OCI-LY7 (cell line): Measurements from ENCODE around the gene KDM2A. TPM values are rescaled to one million over a fixed set of nuclear protein-coding genes. Genes with fewer than 3 reads are reported as not detected.
A peak's percentile ranks its signal among the peaks of the same experiment; 100 is the strongest.

Experiments
- BruUV-seq: library from RNA; stranded (reverse); fragments of 400-500 nt; replicated peaks from 2 replicates; lab custom pipeline; 2021; lab: Mats Ljungman, UMichigan
- CTCF ChIA-PET: fragments of 300-600 bp; sonication (Branson Sonifier 250); formaldehyde crosslinking; loops from one replicate; lab custom pipeline; 2022; ENCODE audit warnings: antibody characterized with exemption; ENCODE audit not compliant: unreplicated experiment; lab: Charles Lee
- POLR2A ChIA-PET: fragments of 300-600 bp; sonication (Branson Sonifier 250); formaldehyde crosslinking; loops from one replicate; lab custom pipeline; 2022; ENCODE audit warnings: antibody characterized with exemption; lab: Charles Lee
- DNase-seq: peaks from one replicate; pipeline ENCODE4 v3.0.0-alpha.2; 2015; ENCODE audit warnings: low spot score
- H2AFZ ChIP-seq: fragments of 200-600 bp; sonication (generic), shearing (Covaris generic); 2 replicates; pipeline ENCODE4 v1.6.1; 2014; ENCODE audit warnings: mild to moderate bottlenecking, antibody characterized with exemption, low read length, moderate library complexity
- H3K27ac ChIP-seq: fragments of 200-600 bp; sonication (generic); 2 replicates; pipeline ENCODE4 v1.5.1; 2014; ENCODE audit warnings: mixed run types, low read depth, mild to moderate bottlenecking, moderate library complexity, low read length, inconsistent platforms; ENCODE audit not compliant: poor library complexity, severe bottlenecking
- H3K36me3 ChIP-seq: fragments of 200-600 bp; sonication (generic); 2 replicates; pipeline ENCODE4 v1.6.1; 2014; ENCODE audit warnings: mild to moderate bottlenecking, antibody characterized with exemption, low read length, moderate library complexity, mixed read lengths; ENCODE audit not compliant: insufficient read depth
- H3K4me1 ChIP-seq: fragments of 200-600 bp; sonication (generic); 2 replicates; pipeline ENCODE4 v1.5.1; 2014; ENCODE audit warnings: mild to moderate bottlenecking, low read length; ENCODE audit not compliant: insufficient read depth, poor library complexity, severe bottlenecking
- H3K4me2 ChIP-seq: fragments of 200-600 bp; sonication (generic); 2 replicates; pipeline ENCODE4 v1.6.1; 2014; ENCODE audit warnings: mild to moderate bottlenecking, low read length
- H3K4me3 ChIP-seq: fragments of 200-600 bp; sonication (generic); 2 replicates; pipeline ENCODE4 v1.5.1; 2014; ENCODE audit warnings: mild to moderate bottlenecking, low read depth, low read length; ENCODE audit not compliant: poor library complexity, severe bottlenecking
- H3K79me2 ChIP-seq: fragments of 200-600 bp; sonication (generic); 2 replicates; pipeline ENCODE4 v1.6.1; 2016; ENCODE audit warnings: low read depth, mild to moderate bottlenecking, low read length, moderate library complexity, mixed read lengths; ENCODE audit not compliant: insufficient read depth
- H3K9me2 ChIP-seq: fragments of 200-600 bp; sonication (generic); 2 replicates; pipeline ENCODE4 v1.6.1; 2016; ENCODE audit warnings: mild to moderate bottlenecking, low read length, mixed read lengths; ENCODE audit not compliant: insufficient read depth
- H3K9me3 ChIP-seq: fragments of 200-600 bp; sonication (generic); 2 replicates; pipeline ENCODE4 v1.6.1; 2014; ENCODE audit warnings: mild to moderate bottlenecking, mixed run types, low read length, mixed read lengths
- H4K20me1 ChIP-seq: fragments of 200-600 bp; sonication (generic); 2 replicates; pipeline ENCODE4 v1.6.1; 2014; ENCODE audit warnings: mild to moderate bottlenecking, antibody characterized with exemption, low read length, moderate library complexity, mixed read lengths; ENCODE audit not compliant: insufficient read depth
- CTCF ChIP-seq: fragments of 200-600 bp; sonication (generic); conservative IDR thresholded peaks from 2 replicates; pipeline ENCODE4 v1.5.1; 2014; ENCODE audit warnings: mild to moderate bottlenecking, antibody characterized with exemption, low read length, moderate library complexity, mixed read lengths
- EZH2phosphoT487 ChIP-seq: fragments of 200-600 bp; sonication (generic); IDR thresholded peaks from 2 replicates; pipeline ENCODE4 v1.6.1; 2018; ENCODE audit warnings: low read depth, borderline replicate concordance, mild to moderate bottlenecking, mixed run types, antibody characterized with exemption, low read length, moderate library complexity, mixed read lengths
- intact Hi-C: fragments of 100-400 bp; cut with micrococcal nuclease; formaldehyde crosslinking; loops from one replicate; pipeline ENCODE4 v1.10.0; 2022; ENCODE audit not compliant: unreplicated experiment
- total RNA-seq, 2 experiments: library from RNA; depleted of rRNA in 1 of 2; stranded (reverse); fragments of >200 nt in 1 of 2; shearing (Covaris generic) in 1 of 2; gene quantifications; 2 replicates each; pipeline ENCODE4 v1.2.3, GENCODE V29; 2014 to 2022

KDM2A gene
- total RNA-seq, 2 experiments from 2014 or later: 31.7 to 66.2 TPM

- Histone ChIP-seq H3K4me2 (peak overlapping the region; percentile 91), H3K27ac (peak overlapping the region; percentile 72), H3K4me1 (peaks cover 32% of the 10 kb centered on the region), H3K36me3 (peaks cover 54% of the 10 kb centered on the region), H3K9me3 (no peaks in the 10 kb centered on the region), H4K20me1 (peaks cover 23% of the 10 kb centered on the region; the same call in 1 of the 2 replicates), H3K4me3 (peak overlapping the region; percentile 80), H3K9me2 (no peaks in the 10 kb centered on the region), H2AFZ (no peak overlapping the region), H3K79me2 (peaks cover 45% of the 10 kb centered on the region)
- no TSS peak for BruUV-seq
- ChIA-PET CTCF (no interaction called here), POLR2A (interaction anchor here (0.5 to 1.4 kb wide), 3 partner anchors 13 to 230 kb away, joined by 3 to 6 read pairs (median 6); no protein-coding TSS in a partner anchor)
- intact Hi-C loops: loop anchor here (2.0 to 5.0 kb wide), 2 partner anchors 28 to 158 kb away; no protein-coding TSS in a partner anchor
- no peak for TF ChIP-seq EZH2phosphoT487
- peak; percentile 70 for DNase-seq
Measured at GRCh38 chr11:67240576-67241389, 121.7 kb downstream of the KDM2A start.

DNA sequence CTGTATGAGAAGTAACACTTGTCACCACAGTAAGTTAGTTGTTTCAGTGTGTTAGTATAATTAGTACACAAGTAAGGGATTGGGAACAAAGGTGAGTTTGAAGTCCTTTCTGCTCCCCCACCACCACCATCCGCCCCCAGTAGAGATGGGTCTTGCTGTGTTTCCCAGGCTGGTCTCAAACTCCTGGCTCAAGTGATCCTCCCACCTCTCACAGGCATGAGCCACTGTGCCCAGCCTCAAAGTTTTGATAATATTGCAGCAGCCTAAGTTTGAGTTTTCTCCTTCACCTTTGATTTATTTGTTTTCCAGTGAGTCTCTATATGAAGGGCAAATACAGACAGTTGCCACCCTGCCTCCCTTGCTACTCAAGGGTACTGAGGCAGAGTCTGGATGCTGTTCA, 123.5 kb downstream of the KDM2A start:
- no peak for TF ChIP-seq EZH2phosphoT487
- TF ChIP-seq CTCF: no peak
- Histone ChIP-seq H2AFZ (no peak overlapping the region), H3K79me2 (peaks cover 45% of the 10 kb centered on the region), H3K4me2 (peak overlapping the region; percentile 91), H3K27ac (no peak overlapping the region), H3K4me3 (peak overlapping the region; percentile 80), H3K9me3 (no peaks in the 10 kb centered on the region), H4K20me1 (peaks cover 23% of the 10 kb centered on the region; the same call in 1 of the 2 replicates), H3K9me2 (no peaks in the 10 kb centered on the region), H3K36me3 (peaks cover 68% of the 10 kb centered on the region), H3K4me1 (peaks cover 32% of the 10 kb centered on the region)
- DNase-seq: no peak
- no TSS peak for BruUV-seq
- intact Hi-C loops: loop anchor here (5.0 kb wide), 1 partner anchor 160 kb away; no protein-coding TSS in a partner anchor
- ChIA-PET CTCF (no interaction called here), POLR2A (no interaction called here)

DNA sequence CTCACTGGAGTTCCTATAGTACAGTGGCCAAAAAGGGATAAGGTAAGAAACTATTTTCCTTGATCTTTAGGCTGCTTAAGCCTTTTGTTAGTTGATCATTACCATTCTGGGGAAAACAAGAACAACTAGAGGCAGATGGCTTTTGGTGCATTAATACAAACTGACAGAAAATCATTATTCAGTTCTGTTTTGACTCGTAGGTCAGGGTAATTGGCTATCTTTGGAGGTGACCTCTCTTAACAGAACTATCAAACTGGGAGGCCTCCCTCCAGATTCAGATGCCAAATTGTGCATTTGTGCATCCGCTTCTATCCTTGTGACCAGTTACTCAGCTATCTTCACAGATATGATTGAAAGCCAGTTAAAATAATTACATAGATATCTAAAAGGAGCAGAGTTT, 124.0 kb downstream of the KDM2A start:
- Histone ChIP-seq H3K79me2 (peaks cover 45% of the 10 kb centered on the region), H2AFZ (no peak overlapping the region), H3K9me3 (no peaks in the 10 kb centered on the region), H3K9me2 (no peaks in the 10 kb centered on the region), H4K20me1 (peaks cover 23% of the 10 kb centered on the region; the same call in 1 of the 2 replicates), H3K36me3 (peaks cover 73% of the 10 kb centered on the region), H3K4me3 (peak overlapping the region; percentile 80), H3K4me1 (peaks cover 31% of the 10 kb centered on the region), H3K4me2 (peak overlapping the region; percentile 91), H3K27ac (no peak overlapping the region)
- TF ChIP-seq EZH2phosphoT487 (no peak), CTCF (no peak)
- BruUV-seq: no TSS peak
- ChIA-PET POLR2A (no interaction called here), CTCF (no interaction called here)
- intact Hi-C loops: loop anchor here (5.0 kb wide), 1 partner anchor 161 kb away; no protein-coding TSS in a partner anchor
- DNase-seq: no peak
